Mammary epithelial cell (primary cell): ENCODE data around the gene CPM.

ENCODE experiments used
- CTCF ChIP-seq, 2 donors: IDR thresholded peaks in 1 of 2; conservative IDR thresholded peaks in 1 of 2; 2 replicates each; pipeline ENCODE4 v1.5.1; 2011 to 2012; ENCODE audit warnings: inconsistent platforms in 2 of 2, low read length in 2 of 2, mild to moderate bottlenecking in 2 of 2, control low read depth in 1 of 2, low read depth in 1 of 2; ENCODE audit not compliant: insufficient read depth in 1 of 2; ENCODE audit errors: extremely low read depth in 1 of 2
- EZH2 ChIP-seq: IDR thresholded peaks from 2 replicates; pipeline ENCODE4 v1.6.1; 2012; ENCODE audit warnings: low read length, inconsistent platforms, borderline replicate concordance

DNA sequence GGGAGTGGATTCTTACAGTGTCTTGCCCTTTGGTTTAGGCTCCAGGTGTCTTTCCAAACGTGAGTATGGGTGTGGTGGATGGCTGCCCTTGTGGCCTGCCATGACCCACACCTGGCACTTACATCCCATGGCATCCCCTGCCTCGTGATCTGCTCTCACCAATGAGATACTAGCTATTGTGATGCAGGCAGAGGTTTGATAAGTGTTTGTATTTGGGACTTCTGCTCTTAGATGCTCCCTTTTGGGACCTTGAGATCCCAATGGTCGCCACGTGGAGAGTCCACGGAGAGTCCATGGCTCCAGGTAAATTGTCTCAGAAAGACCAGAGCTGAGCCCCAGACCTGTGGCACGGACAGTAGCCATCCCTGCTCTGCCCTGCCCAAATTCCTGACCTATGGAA is 62.5 kb downstream of the CPM start:
- TF ChIP-seq CTCF (conservative IDR thresholded peaks at IDR 0.05 in 1 of 2, IDR thresholded peaks at IDR 0.05 in 1 of 2; ENCODE audit: extremely low read depth in 1 of 2, insufficient read depth in 1 of 2, low read depth in 1 of 2, low read length in 2 of 2) (no peak), EZH2 (no peak)
